HepG2 (cell line): ENCODE measurements around the gene CHRNB1. TPM values are rescaled to one million over a fixed set of nuclear protein-coding genes. Genes with fewer than 3 reads are reported as not detected.

ENCODE experiments used
- ATF7 ChIP-seq, 2 experiments: fragments of 450-650 bp in 1 of 2; sonication (generic) in 1 of 2; formaldehyde crosslinking in 1 of 2; IDR thresholded peaks; 2 replicates each; pipeline versions ENCODE4 v1.4.0 to v1.6.1; 2016 to 2020; ENCODE audit warnings: antibody characterized with exemption in 1 of 2, mild to moderate bottlenecking in 1 of 2, missing genetic modification reagents in 1 of 2
- CREB1 ChIP-seq, 2 experiments: fragments of 450-650 bp in 1 of 2; IDR thresholded peaks; 2 replicates each; pipeline ENCODE4 v1.6.1; 2016 to 2017; ENCODE audit warnings: control low read depth in 1 of 2, mild to moderate bottlenecking in 1 of 2, missing compliant biosample characterization in 1 of 2, missing genetic modification characterization in 1 of 2
- ELF4 ChIP-seq: sonication (generic); formaldehyde crosslinking; IDR thresholded peaks from 2 replicates; pipeline ENCODE4 v1.5.0; 2020; ENCODE audit warnings: missing genetic modification reagents, mild to moderate bottlenecking, moderate library complexity, borderline replicate concordance
- GMEB1 ChIP-seq: sonication (generic); formaldehyde crosslinking; IDR thresholded peaks from 2 replicates; pipeline ENCODE4 v1.5.1; 2020; ENCODE audit warnings: missing genetic modification reagents, mild to moderate bottlenecking, borderline replicate concordance
- HHEX ChIP-seq: IDR thresholded peaks from 2 replicates; pipeline ENCODE4 v1.6.1; 2016; ENCODE audit warnings: control low read depth
- HMG20B ChIP-seq: conservative IDR thresholded peaks from 2 replicates; pipeline ENCODE4 v1.6.1; 2016; ENCODE audit warnings: missing genetic modification reagents, missing compliant biosample characterization
- HNF1A ChIP-seq, 2 experiments: sonication (generic) in 1 of 2; formaldehyde crosslinking in 1 of 2; IDR thresholded peaks; 2 replicates each; pipeline versions ENCODE4 v1.4.0 to v1.6.1; 2016 to 2020; ENCODE audit warnings: borderline replicate concordance in 1 of 2, low read depth in 1 of 2, mild to moderate bottlenecking in 1 of 2, missing genetic modification reagents in 1 of 2
- KDM2A ChIP-seq: sonication (generic); formaldehyde crosslinking; IDR thresholded peaks from 2 replicates; pipeline ENCODE4 v1.4.0; 2020; ENCODE audit warnings: low read depth, missing genetic modification reagents, borderline replicate concordance
- PBX2 ChIP-seq: IDR thresholded peaks from 2 replicates; pipeline ENCODE4 v1.6.1; 2016; ENCODE audit warnings: control low read depth
- SKI ChIP-seq: fragments of 450-650 bp; IDR thresholded peaks from one replicate; pipeline ENCODE4 v1.6.1; 2018; ENCODE audit warnings: mild to moderate bottlenecking; ENCODE audit not compliant: partially characterized antibody
- SP5 ChIP-seq: IDR thresholded peaks from 2 replicates; pipeline ENCODE4 v1.6.1; 2016; ENCODE audit warnings: low read depth, borderline replicate concordance
- SYNCRIP ChIP-seq: fragments of 200-400 bp; formaldehyde crosslinking; IDR thresholded peaks from 2 replicates; pipeline ENCODE4 v1.6.1; 2018; ENCODE audit warnings: mild to moderate bottlenecking, low read depth, low read length; ENCODE audit not compliant: insufficient read depth
- ZBTB2 ChIP-seq: sonication (generic); formaldehyde crosslinking; IDR thresholded peaks from 2 replicates; pipeline ENCODE4 v1.8.0; 2022; ENCODE audit warnings: low read depth, missing genetic modification reagents
- ZBTB7A ChIP-seq: sonication (generic); formaldehyde crosslinking; IDR thresholded peaks from 2 replicates; pipeline ENCODE4 v1.8.0; 2022; ENCODE audit warnings: mild to moderate bottlenecking, missing genetic modification reagents
- ZNF530 ChIP-seq: sonication (generic); formaldehyde crosslinking; IDR thresholded peaks from 2 replicates; pipeline ENCODE4 v1.5.0; 2020; ENCODE audit warnings: low read depth, mild to moderate bottlenecking, missing genetic modification reagents
- ZNF558 ChIP-seq: sonication (generic); formaldehyde crosslinking; IDR thresholded peaks from 2 replicates; pipeline ENCODE4 v1.9.0; 2022; ENCODE audit warnings: mild to moderate bottlenecking, missing genetic modification reagents, borderline replicate concordance
- ZNF567 ChIP-seq: sonication (generic); formaldehyde crosslinking; IDR thresholded peaks from 2 replicates; pipeline ENCODE4 v1.8.1; 2023; ENCODE audit warnings: mild to moderate bottlenecking, missing genetic modification reagents, borderline replicate concordance
- ZNF580 ChIP-seq: IDR thresholded peaks from 2 replicates; pipeline ENCODE4 v1.6.1; 2016; ENCODE audit warnings: low read depth, borderline replicate concordance
- ZNF776 ChIP-seq: sonication (generic); formaldehyde crosslinking; IDR thresholded peaks from 2 replicates; pipeline ENCODE4 v1.4.0; 2020; ENCODE audit warnings: mild to moderate bottlenecking, missing genetic modification reagents
- polyA plus RNA-seq, 8 experiments: library from polyadenylated mRNA; depleted of rRNA in 3 of 8; stranded (reverse) in 7 of 8; unstranded in 1 of 8; fragments of >200 nt; fragmentation: Illumina TruSeq in 4 of 8; extraction: Trizol in 4 of 8; gene quantifications; 2 replicates each; pipeline versions ENCODE4 v1.2.1 to v1.2.3, GENCODE V29; 2011 to 2016; ENCODE audit warnings: low read depth in 4 of 8, missing spikeins in 1 of 8, mixed read lengths in 1 of 8; ENCODE audit not compliant: insufficient read depth in 1 of 8
- total RNA-seq, 5 experiments: library from RNA; depleted of rRNA; stranded (reverse); fragments of >200 nt; fragmentation: Illumina TruSeq; extraction: Trizol; gene quantifications; 2 replicates each; pipeline ENCODE4 v1.2.3, GENCODE V29; 2016; ENCODE audit warnings: low read depth in 1 of 5

Gene CHRNB1
- total and polyA plus RNA-seq, 2 of the 13 experiments (the other 11 are each of a cell fraction or from before 2014, with no cell fraction given) = 5.4 to 33.7 TPM

GRCh38 chr17:7436556-7437368 is 8.1 kb upstream of the CHRNB1 start (continued):
- TF ChIP-seq ELF4 (CRISPR knock-in tag) (no peak), ZNF567 (CRISPR knock-in tag) (no peak), CREB1 (IDR thresholded peaks at IDR 0.05) (peak; percentile 74), CREB1 (CRISPR knock-in tag; IDR thresholded peaks at IDR 0.05) (no peak), SYNCRIP (no peak), SKI (no peak), GMEB1 (CRISPR knock-in tag) (no peak; the same call in 1 of the 2 replicates), HMG20B (CRISPR knock-in tag) (no peak), HNF1A (IDR thresholded peaks at IDR 0.05; ENCODE audit: low read depth) (no peak), HNF1A (CRISPR knock-in tag; IDR thresholded peaks at IDR 0.05; ENCODE audit: borderline replicate concordance) (no peak), ZNF558 (CRISPR knock-in tag) (no peak), ZBTB2 (CRISPR knock-in tag) (no peak), ZNF776 (peak; percentile 63; the same call in 1 of the 2 replicates), ATF7 (IDR thresholded peaks at IDR 0.05) (peak; percentile 71; the same call in 1 of the 2 replicates), ATF7 (CRISPR knock-in tag; IDR thresholded peaks at IDR 0.05) (no peak), KDM2A (CRISPR knock-in tag) (peak; percentile 39; the same call in 1 of the 2 replicates), HHEX (no peak), ZNF580 (CRISPR knock-in tag) (no peak), PBX2 (CRISPR knock-in tag) (no peak), SP5 (CRISPR knock-in tag) (no peak), ZBTB7A (CRISPR knock-in tag) (no peak), ZNF530 (CRISPR knock-in tag) (no peak)
